ENCODE results near the gene PEPD.

- TF ChIP-seq TAF1 (conservative IDR thresholded peaks at IDR 0.05), result no peak
- TF ChIP-seq CTCF (IDR thresholded peaks at IDR 0.05; ENCODE audit: low read depth, low read length, missing input control), result no peak
- TF ChIP-seq EGR1 (IDR thresholded peaks at IDR 0.05; ENCODE audit: low read depth in 2 of 2), result no peak
- TF ChIP-seq FOXA1 (IDR thresholded peaks at IDR 0.05), result no peak
- no peak for TF ChIP-seq REST (IDR thresholded peaks at IDR 0.05)
- TF ChIP-seq SP1 (IDR thresholded peaks at IDR 0.05), result no peak
- no peak for TF ChIP-seq RXRA (IDR thresholded peaks at IDR 0.05)
- no peak for TF ChIP-seq ATF3 (IDR thresholded peaks at IDR 0.05)
- TF ChIP-seq, protein P1, sequence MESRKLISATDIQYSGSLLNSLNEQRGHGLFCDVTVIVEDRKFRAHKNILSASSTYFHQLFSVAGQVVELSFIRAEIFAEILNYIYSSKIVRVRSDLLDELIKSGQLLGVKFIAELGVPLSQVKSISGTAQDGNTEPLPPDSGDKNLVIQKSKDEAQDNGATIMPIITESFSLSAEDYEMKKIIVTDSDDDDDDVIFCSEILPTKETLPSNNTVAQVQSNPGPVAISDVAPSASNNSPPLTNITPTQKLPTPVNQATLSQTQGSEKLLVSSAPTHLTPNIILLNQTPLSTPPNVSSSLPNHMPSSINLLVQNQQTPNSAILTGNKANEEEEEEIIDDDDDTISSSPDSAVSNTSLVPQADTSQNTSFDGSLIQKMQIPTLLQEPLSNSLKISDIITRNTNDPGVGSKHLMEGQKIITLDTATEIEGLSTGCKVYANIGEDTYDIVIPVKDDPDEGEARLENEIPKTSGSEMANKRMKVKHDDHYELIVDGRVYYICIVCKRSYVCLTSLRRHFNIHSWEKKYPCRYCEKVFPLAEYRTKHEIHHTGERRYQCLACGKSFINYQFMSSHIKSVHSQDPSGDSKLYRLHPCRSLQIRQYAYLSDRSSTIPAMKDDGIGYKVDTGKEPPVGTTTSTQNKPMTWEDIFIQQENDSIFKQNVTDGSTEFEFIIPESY (IDR thresholded peaks at IDR 0.05), result no peak
- no peak for TF ChIP-seq YY1 (IDR thresholded peaks at IDR 0.05)
Observed at GRCh38 chr19:33413426-33413725, 108.2 kb downstream of the PEPD start.

Data from liver (tissue), 3 donors.